ENCODE results near the gene CCDC197.

CCDC197 gene

GRCh38 chr14:93957751-93958566, 39.1 kb upstream of the CCDC197 start:
- Histone ChIP-seq H3K27ac (ENCODE audit: low read length) (no peak overlapping the region), H3K4me3 (ENCODE audit: low read depth in 1 of 2, low read length in 2 of 2) (no peak overlapping the region)

GRCh38 chr14:93958567-93959238, 38.4 kb upstream of the CCDC197 start:
- Histone ChIP-seq H3K27ac (ENCODE audit: low read length) (no peak overlapping the region), H3K4me1 (ENCODE audit: insufficient read depth, low read length) (no peaks in the 10 kb centered on the region), H3K9ac (ENCODE audit: low read depth, low read length) (no peak overlapping the region), H3K79me2 (ENCODE audit: insufficient read depth, low read length) (no peaks in the 10 kb centered on the region), H4K20me1 (ENCODE audit: insufficient read depth, low read length) (peaks cover 5% of the 10 kb centered on the region; the same call in 1 of the 2 replicates), H2AFZ (ENCODE audit: low read depth, low read length) (no peak overlapping the region), H3K9me3 (ENCODE audit: insufficient read depth, low read length, severe bottlenecking) (no peaks in the 10 kb centered on the region), H3K27me3 (ENCODE audit: insufficient read depth, low read length, poor library complexity) (no peaks in the 10 kb centered on the region), H3K4me2 (ENCODE audit: insufficient read depth, low read length) (no peak overlapping the region), H3K36me3 (ENCODE audit: insufficient read depth, low read length) (no peaks in the 10 kb centered on the region), H3K4me3 (ENCODE audit: low read depth in 1 of 2, low read length in 2 of 2) (no peak overlapping the region)
- ATAC-seq (ENCODE audit: insufficient read depth, low read depth) = no peak
- TF ChIP-seq EZH2 (IDR thresholded peaks at IDR 0.05; ENCODE audit: borderline replicate concordance, low read depth, low read length, severe bottlenecking) (no peak), CTCF (IDR thresholded peaks at IDR 0.05; ENCODE audit: borderline replicate concordance, extremely low read depth, low read length, poor library complexity, severe bottlenecking) (no peak)
- DNase-seq = no peak

More at GRCh38 chr14:93957751-93958566, 39.1 kb upstream of the CCDC197 start:
- no peak for TF ChIP-seq CTCF (IDR thresholded peaks at IDR 0.05; ENCODE audit: borderline replicate concordance, extremely low read depth, low read length, poor library complexity, severe bottlenecking)
- no peak for TF ChIP-seq EZH2 (IDR thresholded peaks at IDR 0.05; ENCODE audit: borderline replicate concordance, low read depth, low read length, severe bottlenecking)
- Histone ChIP-seq H4K20me1 (ENCODE audit: insufficient read depth, low read length) (peaks cover 5% of the 10 kb centered on the region; the same call in 1 of the 2 replicates), H3K4me2 (ENCODE audit: insufficient read depth, low read length) (no peak overlapping the region), H3K4me1 (ENCODE audit: insufficient read depth, low read length) (no peaks in the 10 kb centered on the region), H3K9ac (ENCODE audit: low read depth, low read length) (no peak overlapping the region), H3K27me3 (ENCODE audit: insufficient read depth, low read length, poor library complexity) (no peaks in the 10 kb centered on the region), H3K79me2 (ENCODE audit: insufficient read depth, low read length) (no peaks in the 10 kb centered on the region), H3K36me3 (ENCODE audit: insufficient read depth, low read length) (no peaks in the 10 kb centered on the region), H3K9me3 (ENCODE audit: insufficient read depth, low read length, severe bottlenecking) (no peaks in the 10 kb centered on the region), H2AFZ (ENCODE audit: low read depth, low read length) (no peak overlapping the region)
- ATAC-seq (ENCODE audit: insufficient read depth, low read depth) = no peak
- DNase-seq = no peak

- peaks cover 2% of the 10 kb centered on the region; the same call in 1 of the 2 replicates for H4K20me1 ChIP-seq (ENCODE audit: insufficient read depth, low read length)
- no peak for TF ChIP-seq EZH2 (IDR thresholded peaks at IDR 0.05; ENCODE audit: borderline replicate concordance, low read depth, low read length, severe bottlenecking)
- no peak for TF ChIP-seq CTCF (IDR thresholded peaks at IDR 0.05; ENCODE audit: borderline replicate concordance, extremely low read depth, low read length, poor library complexity, severe bottlenecking)
- no peak overlapping the region for H3K4me2 ChIP-seq (ENCODE audit: insufficient read depth, low read length)
- no peak overlapping the region for H3K9ac ChIP-seq (ENCODE audit: low read depth, low read length)
- H2AFZ ChIP-seq (ENCODE audit: low read depth, low read length) = no peak overlapping the region
- peaks cover 2% of the 10 kb centered on the region for H3K27me3 ChIP-seq (ENCODE audit: insufficient read depth, low read length, poor library complexity)
- peak; percentile 59 for DNase-seq
- no peaks in the 10 kb centered on the region for H3K36me3 ChIP-seq (ENCODE audit: insufficient read depth, low read length)
- ATAC-seq (ENCODE audit: insufficient read depth, low read depth) = peak; percentile 86
- H3K4me1 ChIP-seq (ENCODE audit: insufficient read depth, low read length) = no peaks in the 10 kb centered on the region
- no peaks in the 10 kb centered on the region for H3K9me3 ChIP-seq (ENCODE audit: insufficient read depth, low read length, severe bottlenecking)
- no peak overlapping the region for H3K27ac ChIP-seq (ENCODE audit: low read length)
- no peaks in the 10 kb centered on the region for H3K79me2 ChIP-seq (ENCODE audit: insufficient read depth, low read length)
- no peak overlapping the region for H3K4me3 ChIP-seq (ENCODE audit: low read depth in 1 of 2, low read length in 2 of 2)
Observed at GRCh38 chr14:93959239-93960107, 37.6 kb upstream of the CCDC197 start.

Measured in DND-41 (cell line).